SU-DHL-6 (cell line): ENCODE measurements around the gene NCOA6.

Experiments
- H2AFZ ChIP-seq: fragments of 200-600 bp; sonication (generic); 2 replicates; pipeline ENCODE4 v1.6.1; 2014; ENCODE audit warnings: low read depth, mild to moderate bottlenecking, moderate library complexity, mixed read lengths, antibody characterized with exemption, low read length; ENCODE audit not compliant: severe bottlenecking
- H3F3A ChIP-seq: fragments of 200-600 bp; shearing (Covaris generic); 2 replicates; pipeline ENCODE4 v1.6.0; 2016; ENCODE audit warnings: antibody characterized with exemption, mild to moderate bottlenecking; ENCODE audit not compliant: insufficient read depth
- H3K27ac ChIP-seq: fragments of 200-600 bp; sonication (generic); 2 replicates; pipeline ENCODE4 v1.5.1; 2016; ENCODE audit warnings: low read depth, mild to moderate bottlenecking, low read length, moderate library complexity, mixed read lengths
- H3K27me3 ChIP-seq: fragments of 200-600 bp; sonication (generic), shearing (Covaris generic); 2 replicates; pipeline ENCODE4 v1.6.0; 2014; ENCODE audit warnings: mild to moderate bottlenecking, low read length
- H3K36me3 ChIP-seq: fragments of 200-600 bp; sonication (generic); 2 replicates; pipeline ENCODE4 v1.6.1; 2014; ENCODE audit warnings: mild to moderate bottlenecking, low read length, mixed read lengths
- H3K4me2 ChIP-seq: fragments of 300-600, 200-600 bp; shearing (Covaris generic), sonication (generic); 2 replicates; pipeline ENCODE4 v1.6.0; 2014; ENCODE audit warnings: low read length, low read depth, mild to moderate bottlenecking; ENCODE audit not compliant: poor library complexity, severe bottlenecking
- H3K4me3 ChIP-seq: fragments of 200-600 bp; sonication (generic); 2 replicates; pipeline ENCODE4 v1.5.1; 2014; ENCODE audit warnings: antibody characterized with exemption, low read length, mild to moderate bottlenecking, mixed read lengths; ENCODE audit not compliant: insufficient read depth, poor library complexity, severe bottlenecking
- H3K79me2 ChIP-seq: fragments of 200-600 bp; sonication (generic); 2 replicates; pipeline ENCODE4 v1.6.1; 2014; ENCODE audit warnings: mild to moderate bottlenecking, low read length, moderate library complexity; ENCODE audit not compliant: insufficient read depth
- H3K9ac ChIP-seq: fragments of 200-600 bp; sonication (generic); 2 replicates; pipeline ENCODE4 v1.7.0; 2014; ENCODE audit warnings: mild to moderate bottlenecking, low read length
- H3K9me2 ChIP-seq: fragments of 200-600 bp; sonication (generic); replicated peaks from 2 replicates; pipeline ENCODE4 v1.6.1; 2014; ENCODE audit warnings: low read length; ENCODE audit not compliant: insufficient read depth
- H3K9me3 ChIP-seq: fragments of 200-600 bp; sonication (generic); 2 replicates; pipeline ENCODE4 v1.6.1; 2014; ENCODE audit warnings: low read length, mixed read lengths; ENCODE audit not compliant: insufficient read depth
- H4K20me1 ChIP-seq: fragments of 200-600 bp; sonication (generic); 2 replicates; pipeline ENCODE4 v1.6.1; 2014; ENCODE audit warnings: low read depth, mild to moderate bottlenecking, antibody characterized with exemption, low read length, moderate library complexity, mixed read lengths
- EZH2phosphoT487 ChIP-seq: fragments of 200-600 bp; sonication (generic), shearing (Covaris generic); conservative IDR thresholded peaks from 2 replicates; pipeline ENCODE4 v1.6.1; 2018; ENCODE audit warnings: mild to moderate bottlenecking, antibody characterized with exemption, low read length, moderate library complexity, mixed read lengths
- TF ChIP-seq, protein P1 (sequence below): fragments of 200-600 bp; sonication (generic); IDR thresholded peaks from one replicate; pipeline ENCODE4 v1.5.1; 2017; ENCODE audit warnings: antibody characterized with exemption, mild to moderate bottlenecking, low read length, moderate library complexity; ENCODE audit not compliant: insufficient read depth, poor library complexity, severe bottlenecking

The NCOA6 gene

DNA sequence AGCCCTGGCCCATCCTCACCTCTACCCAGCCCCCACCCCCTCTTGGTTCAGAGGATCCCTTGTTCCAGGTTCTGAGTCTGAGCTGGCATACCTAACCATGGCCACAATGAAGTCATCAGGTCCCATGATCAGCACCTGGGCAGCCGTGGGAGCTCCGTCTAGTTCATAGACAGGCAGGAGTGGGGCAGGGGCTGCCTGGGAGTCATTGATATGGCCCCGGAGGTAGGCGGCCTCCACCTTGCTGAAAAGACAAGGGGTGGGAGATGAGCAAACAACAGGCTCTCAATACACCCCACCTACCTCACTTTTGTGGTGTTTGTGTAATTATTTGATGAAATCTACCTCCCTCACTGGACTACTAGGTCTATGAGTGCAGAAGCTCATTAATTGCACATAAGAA lies 26.8 kb upstream of the NCOA6 start:
- no peak overlapping the region for H3K27ac ChIP-seq
- no peaks in the 10 kb centered on the region for H3K36me3 ChIP-seq
- H3K9me3 ChIP-seq, result no peaks in the 10 kb centered on the region
- TF ChIP-seq, protein P1, sequence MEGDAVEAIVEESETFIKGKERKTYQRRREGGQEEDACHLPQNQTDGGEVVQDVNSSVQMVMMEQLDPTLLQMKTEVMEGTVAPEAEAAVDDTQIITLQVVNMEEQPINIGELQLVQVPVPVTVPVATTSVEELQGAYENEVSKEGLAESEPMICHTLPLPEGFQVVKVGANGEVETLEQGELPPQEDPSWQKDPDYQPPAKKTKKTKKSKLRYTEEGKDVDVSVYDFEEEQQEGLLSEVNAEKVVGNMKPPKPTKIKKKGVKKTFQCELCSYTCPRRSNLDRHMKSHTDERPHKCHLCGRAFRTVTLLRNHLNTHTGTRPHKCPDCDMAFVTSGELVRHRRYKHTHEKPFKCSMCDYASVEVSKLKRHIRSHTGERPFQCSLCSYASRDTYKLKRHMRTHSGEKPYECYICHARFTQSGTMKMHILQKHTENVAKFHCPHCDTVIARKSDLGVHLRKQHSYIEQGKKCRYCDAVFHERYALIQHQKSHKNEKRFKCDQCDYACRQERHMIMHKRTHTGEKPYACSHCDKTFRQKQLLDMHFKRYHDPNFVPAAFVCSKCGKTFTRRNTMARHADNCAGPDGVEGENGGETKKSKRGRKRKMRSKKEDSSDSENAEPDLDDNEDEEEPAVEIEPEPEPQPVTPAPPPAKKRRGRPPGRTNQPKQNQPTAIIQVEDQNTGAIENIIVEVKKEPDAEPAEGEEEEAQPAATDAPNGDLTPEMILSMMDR, result no peak
- TF ChIP-seq EZH2phosphoT487, result no peak
- no peaks in the 10 kb centered on the region for H3K27me3 ChIP-seq
- no peak overlapping the region for H2AFZ ChIP-seq
- H3K9ac ChIP-seq, result no peak overlapping the region
- no peaks in the 10 kb centered on the region for H3K79me2 ChIP-seq
- H3K9me2 ChIP-seq, result no peaks in the 10 kb centered on the region
- no peak overlapping the region for H3K4me2 ChIP-seq
- no peak overlapping the region for H3K4me3 ChIP-seq
- no peaks in the 10 kb centered on the region for H3F3A ChIP-seq
- H4K20me1 ChIP-seq, result no peaks in the 10 kb centered on the region

DNA sequence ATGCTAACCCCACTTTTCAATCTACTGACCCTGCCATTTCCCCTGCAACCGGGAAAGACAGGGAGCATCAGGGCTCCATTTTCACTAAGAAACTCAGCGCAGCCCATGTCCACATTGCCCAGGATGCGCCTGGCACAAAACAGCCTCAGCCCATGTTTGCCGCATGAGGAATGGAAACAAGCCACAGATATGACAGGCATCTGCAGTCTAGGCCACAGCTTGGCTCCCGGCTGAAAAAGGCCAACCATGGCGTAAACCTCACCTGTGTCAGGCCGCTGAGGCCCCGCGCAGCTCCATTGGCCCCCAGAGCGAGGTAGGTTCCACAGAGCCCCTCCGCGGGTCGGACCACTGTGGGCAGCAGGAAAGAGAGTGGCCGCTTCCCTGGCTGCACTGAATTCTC lies 25.5 kb upstream of the NCOA6 start:
- no peak for TF ChIP-seq EZH2phosphoT487
- TF ChIP-seq, protein P1, result no peak
- H2AFZ ChIP-seq, result no peak overlapping the region
- no peaks in the 10 kb centered on the region for H3K36me3 ChIP-seq
- no peaks in the 10 kb centered on the region for H3K9me3 ChIP-seq
- no peak overlapping the region for H3K4me2 ChIP-seq
- H3K79me2 ChIP-seq, result no peaks in the 10 kb centered on the region
- no peak overlapping the region for H3K9ac ChIP-seq
- no peaks in the 10 kb centered on the region for H4K20me1 ChIP-seq
- H3K27ac ChIP-seq, result no peak overlapping the region
- H3F3A ChIP-seq, result no peaks in the 10 kb centered on the region
- no peaks in the 10 kb centered on the region for H3K27me3 ChIP-seq
- no peak overlapping the region for H3K4me3 ChIP-seq
- no peaks in the 10 kb centered on the region for H3K9me2 ChIP-seq

DNA sequence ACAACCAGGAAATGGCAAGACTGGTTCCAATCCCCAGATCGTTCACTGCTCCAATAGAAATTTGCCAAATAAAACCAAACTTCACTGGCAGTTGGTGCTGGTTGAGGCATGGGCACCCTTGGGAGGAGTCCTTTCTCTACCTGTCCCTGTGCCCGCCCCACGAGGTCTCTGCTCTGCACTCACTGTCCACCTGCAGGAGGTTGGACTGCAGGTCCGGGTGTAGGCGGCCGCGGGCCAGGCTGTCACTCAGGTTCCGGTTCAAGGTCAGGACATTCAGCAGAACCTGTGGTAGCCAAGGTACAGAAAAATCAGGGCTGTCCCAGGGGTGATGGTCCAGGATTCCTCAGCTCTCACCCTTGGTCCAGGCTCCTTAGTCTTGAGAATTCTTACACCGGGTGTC lies 24.3 kb upstream of the NCOA6 start:
- Histone ChIP-seq H3K4me3 (no peak overlapping the region), H4K20me1 (no peaks in the 10 kb centered on the region), H3K36me3 (no peaks in the 10 kb centered on the region), H3F3A (no peaks in the 10 kb centered on the region), H3K9ac (no peak overlapping the region), H2AFZ (no peak overlapping the region), H3K9me2 (no peaks in the 10 kb centered on the region), H3K27me3 (no peaks in the 10 kb centered on the region), H3K4me2 (no peak overlapping the region), H3K79me2 (no peaks in the 10 kb centered on the region), H3K27ac (no peak overlapping the region), H3K9me3 (no peaks in the 10 kb centered on the region)
- TF ChIP-seq, protein P1, result no peak
- TF ChIP-seq EZH2phosphoT487, result no peak

- no peak overlapping the region for H3K4me2 ChIP-seq
- H3K36me3 ChIP-seq, result no peaks in the 10 kb centered on the region
- H3K4me3 ChIP-seq, result no peak overlapping the region
- H3K27ac ChIP-seq, result no peak overlapping the region
- H2AFZ ChIP-seq, result no peak overlapping the region
- no peaks in the 10 kb centered on the region for H3K9me2 ChIP-seq
- no peak overlapping the region for H3K9ac ChIP-seq
- TF ChIP-seq, protein P1, result no peak
- TF ChIP-seq EZH2phosphoT487, result no peak
- no peaks in the 10 kb centered on the region for H3F3A ChIP-seq
- H3K79me2 ChIP-seq, result no peaks in the 10 kb centered on the region
- no peaks in the 10 kb centered on the region for H4K20me1 ChIP-seq
- H3K9me3 ChIP-seq, result no peaks in the 10 kb centered on the region
- H3K27me3 ChIP-seq, result no peaks in the 10 kb centered on the region
These were observed 23.1 kb upstream of the NCOA6 start for GRCh38 chr20:34848597-34848996.
